Neural cell (in vitro differentiated cells): ENCODE results near the gene CDHR2. TPM values are rescaled to one million over a fixed set of nuclear protein-coding genes. Genes with fewer than 3 reads are reported as not detected.

ENCODE experiments used
- H2AFZ ChIP-seq: fragments of 200-600, 300-800 bp; sonication (generic), shearing (Covaris generic); 2 replicates; pipeline ENCODE4 v1.6.0; 2014; ENCODE audit warnings: low read depth, mild to moderate bottlenecking, antibody characterized with exemption, low read length, moderate library complexity
- H3F3A ChIP-seq: fragments of 200-600 bp; shearing (Covaris generic); 2 replicates; pipeline ENCODE4 v1.6.1; 2016; ENCODE audit warnings: mild to moderate bottlenecking, moderate library complexity, mixed read lengths, antibody characterized with exemption, low read length; ENCODE audit not compliant: insufficient read depth, poor library complexity, severe bottlenecking
- H3K27ac ChIP-seq: fragments of 200-600, 300-800 bp; sonication (generic), shearing (Covaris generic); 2 replicates; pipeline ENCODE4 v1.5.1; 2014; ENCODE audit warnings: mild to moderate bottlenecking, low read length, moderate library complexity
- H3K27me3 ChIP-seq: fragments of 300-800, 200-600 bp; sonication (generic), shearing (Covaris generic); 2 replicates; pipeline ENCODE4 v1.6.0; 2014; ENCODE audit warnings: mild to moderate bottlenecking, low read depth, low read length, moderate library complexity; ENCODE audit not compliant: insufficient read depth
- H3K36me3 ChIP-seq: fragments of 300-800, 200-600 bp; sonication (generic), shearing (Covaris generic); 2 replicates; pipeline ENCODE4 v1.5.1; 2014; ENCODE audit warnings: mild to moderate bottlenecking, antibody characterized with exemption, low read length, moderate library complexity; ENCODE audit not compliant: insufficient read depth
- H3K4me2 ChIP-seq: fragments of 300-800, 200-600 bp; sonication (generic), shearing (Covaris generic); 2 replicates; pipeline ENCODE4 v1.6.0; 2014; ENCODE audit warnings: mild to moderate bottlenecking, low read length
- H3K4me3 ChIP-seq: fragments of 300-800, 200-600 bp; sonication (generic), shearing (Covaris generic); 2 replicates; pipeline ENCODE4 v1.5.1; 2014; ENCODE audit warnings: mild to moderate bottlenecking, low read length, moderate library complexity
- H3K79me2 ChIP-seq: fragments of 200-600 bp; shearing (Covaris generic); replicated peaks from 2 replicates; pipeline ENCODE4 v1.6.0; 2014; ENCODE audit warnings: mild to moderate bottlenecking, low read length, moderate library complexity; ENCODE audit not compliant: insufficient read depth
- H3K9ac ChIP-seq: fragments of 300-800, 200-600 bp; sonication (generic), shearing (Covaris generic); 2 replicates; pipeline ENCODE4 v1.6.1; 2016; ENCODE audit warnings: mild to moderate bottlenecking, low read length, mixed read lengths
- H3K9me2 ChIP-seq: fragments of 200-600 bp; shearing (Covaris generic); 2 replicates; pipeline ENCODE4 v1.6.1; 2016; ENCODE audit warnings: mild to moderate bottlenecking, low read length, mixed read lengths; ENCODE audit not compliant: insufficient read depth
- H3K9me3 ChIP-seq: fragments of 200-600, 300-800 bp; sonication (generic), shearing (Covaris generic); 2 replicates; pipeline ENCODE4 v1.6.1; 2016; ENCODE audit warnings: mild to moderate bottlenecking, mixed run types, low read length, moderate library complexity, mixed read lengths
- H4K20me1 ChIP-seq: fragments of 200-600 bp; shearing (Covaris generic); 2 replicates; pipeline ENCODE4 v1.6.1; 2016; ENCODE audit warnings: mild to moderate bottlenecking, mixed run types; ENCODE audit not compliant: insufficient read depth
- EP300 ChIP-seq: fragments of 450-650 bp; conservative IDR thresholded peaks from 2 replicates; pipeline ENCODE4 v1.6.1; 2014; ENCODE audit warnings: antibody characterized with exemption, mild to moderate bottlenecking, moderate library complexity; ENCODE audit not compliant: poor library complexity, severe bottlenecking
- EZH2 ChIP-seq: fragments of 200-600, 300-800 bp; shearing (Covaris generic), sonication (generic); IDR thresholded peaks from 2 replicates; pipeline ENCODE4 v1.6.1; 2014; ENCODE audit warnings: antibody characterized with exemption, low read length, borderline replicate concordance, mild to moderate bottlenecking; ENCODE audit not compliant: insufficient read depth, poor library complexity, severe bottlenecking
- MXI1 ChIP-seq: fragments of 450-650 bp; conservative IDR thresholded peaks from 2 replicates; pipeline ENCODE4 v1.6.1; 2014; ENCODE audit warnings: antibody characterized with exemption, mild to moderate bottlenecking; ENCODE audit not compliant: poor library complexity, severe bottlenecking
- POLR2AphosphoS5 ChIP-seq: IDR thresholded peaks from 2 replicates; pipeline ENCODE4 v1.6.1; 2012
- RAD21 ChIP-seq: fragments of 450-650 bp; conservative IDR thresholded peaks from 2 replicates; pipeline ENCODE4 v1.6.1; 2014; ENCODE audit warnings: antibody characterized with exemption, mild to moderate bottlenecking, moderate library complexity
- REST ChIP-seq: IDR thresholded peaks from 2 replicates; pipeline ENCODE4 v1.6.1; 2012; ENCODE audit warnings: borderline replicate concordance
- SMC3 ChIP-seq: fragments of 450-650 bp; conservative IDR thresholded peaks from 2 replicates; pipeline ENCODE4 v1.6.1; 2014; ENCODE audit warnings: antibody characterized with exemption, mild to moderate bottlenecking, moderate library complexity; ENCODE audit not compliant: poor library complexity
- TAF1 ChIP-seq: IDR thresholded peaks from 2 replicates; pipeline ENCODE4 v1.6.1; 2012; ENCODE audit warnings: low read depth
- polyA plus RNA-seq: library from polyadenylated mRNA; depleted of rRNA; stranded (reverse); fragments of >200 nt; gene quantifications from 2 replicates; pipeline ENCODE4 v1.2.3, GENCODE V29; 2014
- TF ChIP-seq, protein P1 (sequence below): fragments of 450-650 bp; IDR thresholded peaks from 2 replicates; pipeline ENCODE4 v1.5.1; 2014; ENCODE audit warnings: antibody characterized with exemption, mild to moderate bottlenecking, moderate library complexity; ENCODE audit not compliant: poor library complexity, severe bottlenecking

The CDHR2 gene
- polyA plus RNA-seq, 1 donor from 2014 or later = 1.0 TPM

DNA sequence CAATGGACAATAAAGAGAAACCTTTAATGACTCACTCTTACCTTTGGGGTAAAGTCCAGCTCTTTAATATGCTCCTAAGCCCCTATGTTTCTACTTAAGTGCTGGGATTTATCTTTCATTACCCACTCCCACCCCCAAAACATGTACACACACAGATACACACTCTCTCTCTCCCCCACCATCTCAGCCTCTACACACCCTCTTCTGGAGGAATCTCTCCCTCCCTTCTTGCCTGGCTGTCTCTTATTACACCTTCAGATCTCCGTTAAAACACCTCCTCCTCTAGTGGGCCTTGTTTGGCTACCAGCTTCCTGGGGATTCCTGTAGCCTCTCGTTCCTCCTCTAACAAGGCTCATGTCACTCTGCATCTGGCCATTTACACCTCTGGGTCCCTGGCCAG is 53.9 kb downstream of the CDHR2 start (continued):
- TF ChIP-seq MXI1 = no peak

GRCh38 chr5:176606032-176606431 is 56.9 kb downstream of the CDHR2 start:
- no peak overlapping the region for H3K27ac ChIP-seq
- peaks cover 4% of the 10 kb centered on the region for H3K27me3 ChIP-seq
- no peak overlapping the region for H3K4me2 ChIP-seq
- H3K9me3 ChIP-seq = no peaks in the 10 kb centered on the region
- H3K9ac ChIP-seq = peak overlapping the region; percentile 26
- no peaks in the 10 kb centered on the region for H3F3A ChIP-seq
- peak overlapping the region; percentile 39 for H3K4me3 ChIP-seq
- TF ChIP-seq EP300 (no peak), RAD21 (no peak), EZH2 (no peak), SMC3 (no peak), POLR2AphosphoS5 (no peak), REST (no peak), TAF1 (no peak), MXI1 (no peak)
- TF ChIP-seq, protein P1, sequence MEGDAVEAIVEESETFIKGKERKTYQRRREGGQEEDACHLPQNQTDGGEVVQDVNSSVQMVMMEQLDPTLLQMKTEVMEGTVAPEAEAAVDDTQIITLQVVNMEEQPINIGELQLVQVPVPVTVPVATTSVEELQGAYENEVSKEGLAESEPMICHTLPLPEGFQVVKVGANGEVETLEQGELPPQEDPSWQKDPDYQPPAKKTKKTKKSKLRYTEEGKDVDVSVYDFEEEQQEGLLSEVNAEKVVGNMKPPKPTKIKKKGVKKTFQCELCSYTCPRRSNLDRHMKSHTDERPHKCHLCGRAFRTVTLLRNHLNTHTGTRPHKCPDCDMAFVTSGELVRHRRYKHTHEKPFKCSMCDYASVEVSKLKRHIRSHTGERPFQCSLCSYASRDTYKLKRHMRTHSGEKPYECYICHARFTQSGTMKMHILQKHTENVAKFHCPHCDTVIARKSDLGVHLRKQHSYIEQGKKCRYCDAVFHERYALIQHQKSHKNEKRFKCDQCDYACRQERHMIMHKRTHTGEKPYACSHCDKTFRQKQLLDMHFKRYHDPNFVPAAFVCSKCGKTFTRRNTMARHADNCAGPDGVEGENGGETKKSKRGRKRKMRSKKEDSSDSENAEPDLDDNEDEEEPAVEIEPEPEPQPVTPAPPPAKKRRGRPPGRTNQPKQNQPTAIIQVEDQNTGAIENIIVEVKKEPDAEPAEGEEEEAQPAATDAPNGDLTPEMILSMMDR = no peak
- H3K9me2 ChIP-seq = no peaks in the 10 kb centered on the region
- H3K79me2 ChIP-seq = peaks cover 45% of the 10 kb centered on the region
- H4K20me1 ChIP-seq = peaks cover 6% of the 10 kb centered on the region
- H2AFZ ChIP-seq = no peak overlapping the region
- no peaks in the 10 kb centered on the region for H3K36me3 ChIP-seq

DNA sequence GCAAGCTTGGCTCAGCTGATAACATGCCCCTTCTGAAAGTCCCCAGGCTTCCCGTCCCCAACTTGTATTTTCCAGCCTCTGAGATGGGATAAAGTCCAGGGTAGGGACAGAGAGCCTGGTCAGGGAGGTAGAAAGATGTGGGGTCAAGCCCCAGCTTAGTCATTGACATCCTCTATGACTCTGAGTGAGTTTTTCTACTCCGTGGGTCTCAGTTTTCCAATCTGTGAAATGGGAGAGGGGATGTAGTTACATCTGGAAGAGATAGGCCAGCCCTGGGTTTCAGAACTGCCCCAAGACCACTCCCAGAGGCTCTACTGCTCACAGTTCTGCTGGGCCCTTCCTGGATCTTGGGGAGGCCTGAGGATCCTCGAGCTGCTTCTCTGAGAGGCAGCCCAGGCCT is 57.7 kb downstream of the CDHR2 start:
- no peaks in the 10 kb centered on the region for H3K9me3 ChIP-seq
- TF ChIP-seq TAF1 (no peak), EP300 (no peak), MXI1 (no peak), RAD21 (no peak), POLR2AphosphoS5 (no peak), SMC3 (no peak), EZH2 (no peak), REST (no peak)
- TF ChIP-seq, protein P1 = no peak
- peak overlapping the region; percentile 39 for H3K4me3 ChIP-seq
- H3K79me2 ChIP-seq = peaks cover 41% of the 10 kb centered on the region
- peaks cover 11% of the 10 kb centered on the region for H3K27me3 ChIP-seq
- peak overlapping the region; percentile 26 for H3K9ac ChIP-seq
- H3K9me2 ChIP-seq = no peaks in the 10 kb centered on the region
- peak overlapping the region; percentile 24 for H3K4me2 ChIP-seq
- no peak overlapping the region for H2AFZ ChIP-seq
- H3K36me3 ChIP-seq = no peaks in the 10 kb centered on the region
- H4K20me1 ChIP-seq = peaks cover 4% of the 10 kb centered on the region
- H3K27ac ChIP-seq = no peak overlapping the region
- no peaks in the 10 kb centered on the region for H3F3A ChIP-seq
